AG09319 (cell line): Measurements from ENCODE around the gene PDE1A.

Experiments
- DNase-seq: peaks from one replicate; pipeline ENCODE4 v3.0.0-alpha.2; 2010; ENCODE audit warnings: low read depth; ENCODE audit errors: extremely low read depth
- TF ChIP-seq, protein P1 (sequence below): IDR thresholded peaks from 2 replicates; pipeline ENCODE4 v1.5.1; 2011; ENCODE audit warnings: low read depth, mild to moderate bottlenecking, inconsistent platforms, low read length, moderate library complexity

PDE1A gene

DNA sequence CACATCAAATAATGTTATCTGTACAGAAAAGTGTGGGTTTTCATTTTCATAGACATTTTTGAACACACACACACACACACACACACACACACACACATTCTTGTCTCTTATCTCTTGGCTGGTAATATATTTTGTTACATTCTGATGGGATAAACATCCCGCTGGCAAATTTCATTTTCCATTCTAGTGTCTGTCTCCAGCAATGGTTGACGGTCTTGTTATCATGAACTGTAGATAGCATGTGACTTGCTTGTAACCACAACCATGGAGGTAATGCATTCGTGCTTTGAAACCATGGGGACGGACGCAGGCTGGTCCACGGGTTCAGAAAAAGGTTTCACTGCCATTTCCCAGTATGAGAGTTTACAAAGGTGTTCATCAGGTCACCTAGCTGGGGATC is 284.8 kb downstream of the PDE1A start:
- TF ChIP-seq, protein P1, sequence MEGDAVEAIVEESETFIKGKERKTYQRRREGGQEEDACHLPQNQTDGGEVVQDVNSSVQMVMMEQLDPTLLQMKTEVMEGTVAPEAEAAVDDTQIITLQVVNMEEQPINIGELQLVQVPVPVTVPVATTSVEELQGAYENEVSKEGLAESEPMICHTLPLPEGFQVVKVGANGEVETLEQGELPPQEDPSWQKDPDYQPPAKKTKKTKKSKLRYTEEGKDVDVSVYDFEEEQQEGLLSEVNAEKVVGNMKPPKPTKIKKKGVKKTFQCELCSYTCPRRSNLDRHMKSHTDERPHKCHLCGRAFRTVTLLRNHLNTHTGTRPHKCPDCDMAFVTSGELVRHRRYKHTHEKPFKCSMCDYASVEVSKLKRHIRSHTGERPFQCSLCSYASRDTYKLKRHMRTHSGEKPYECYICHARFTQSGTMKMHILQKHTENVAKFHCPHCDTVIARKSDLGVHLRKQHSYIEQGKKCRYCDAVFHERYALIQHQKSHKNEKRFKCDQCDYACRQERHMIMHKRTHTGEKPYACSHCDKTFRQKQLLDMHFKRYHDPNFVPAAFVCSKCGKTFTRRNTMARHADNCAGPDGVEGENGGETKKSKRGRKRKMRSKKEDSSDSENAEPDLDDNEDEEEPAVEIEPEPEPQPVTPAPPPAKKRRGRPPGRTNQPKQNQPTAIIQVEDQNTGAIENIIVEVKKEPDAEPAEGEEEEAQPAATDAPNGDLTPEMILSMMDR: no peak
- DNase-seq: no peak

DNA sequence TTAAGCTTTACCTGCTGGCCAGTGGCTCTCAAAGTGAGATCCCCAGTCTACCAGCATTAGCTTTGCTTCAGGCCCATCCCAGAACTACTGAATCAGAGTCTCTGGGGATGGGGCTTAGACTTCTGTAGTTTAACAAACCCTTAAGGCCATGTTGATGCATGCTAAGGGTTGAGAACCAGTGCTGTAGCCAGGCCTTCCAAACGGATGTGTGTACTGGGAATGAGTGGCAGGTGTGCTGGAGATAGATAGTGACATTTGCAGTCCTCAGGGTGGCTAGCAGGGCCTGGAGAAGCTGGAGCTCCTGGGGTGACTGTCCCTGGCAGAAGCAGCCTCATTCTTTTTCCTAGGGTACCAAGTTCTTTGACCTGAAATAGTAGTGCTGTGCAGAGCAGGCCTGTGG is 292.6 kb downstream of the PDE1A start:
- no peak for DNase-seq
- TF ChIP-seq, protein P1: no peak

DNA sequence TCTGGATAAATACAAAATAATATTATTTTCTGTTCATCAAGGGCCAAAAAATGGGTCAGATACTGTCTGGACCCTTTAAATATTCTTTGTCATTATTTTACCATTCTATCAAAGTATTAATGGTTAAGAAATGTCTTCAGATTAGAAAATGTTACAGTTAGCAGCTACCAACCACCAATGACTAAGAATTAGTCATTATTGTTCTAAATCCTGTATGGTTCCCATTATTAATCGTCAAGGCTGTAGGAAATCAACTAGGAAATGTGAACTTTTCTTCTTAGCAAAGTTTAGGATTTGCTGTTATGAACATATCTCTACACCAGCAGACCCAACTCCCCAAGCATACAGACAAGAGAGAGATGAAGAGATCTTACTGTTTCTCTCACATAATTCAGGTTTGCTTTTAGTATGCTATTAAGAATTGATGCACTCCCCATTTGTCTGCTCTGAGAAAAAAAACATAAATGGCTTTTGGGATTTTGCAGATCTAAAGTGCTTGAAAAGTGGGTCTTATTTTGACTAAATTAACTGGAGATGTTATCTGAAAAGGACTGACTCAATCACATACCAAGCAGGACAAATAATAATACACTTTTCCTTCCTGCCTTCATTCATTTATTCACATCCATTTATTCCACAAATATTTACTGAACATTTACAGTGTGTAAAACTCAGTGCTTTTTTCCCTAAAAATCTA is 293.5 kb downstream of the PDE1A start:
- DNase-seq: no peak
- TF ChIP-seq, protein P1: no peak

DNA sequence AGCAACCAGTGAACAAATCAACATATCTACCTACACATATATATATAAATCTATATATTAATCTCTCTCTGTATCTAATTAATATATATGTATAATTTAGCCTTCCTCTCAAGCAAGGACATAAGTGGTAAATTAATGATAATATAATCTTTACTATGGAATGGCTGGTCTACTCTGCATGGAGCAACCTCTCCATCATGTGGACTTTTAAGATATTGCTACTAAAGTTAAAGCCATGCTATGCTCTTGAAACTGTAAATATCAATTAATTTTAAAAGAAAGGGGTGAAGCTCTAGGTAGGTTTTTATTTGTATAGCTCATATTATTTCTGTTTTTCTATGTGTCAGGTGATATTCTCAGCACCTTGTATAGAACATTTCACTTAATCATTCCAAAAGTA is 294.2 kb downstream of the PDE1A start:
- TF ChIP-seq, protein P1: peak; percentile 64
- peak; percentile 14 for DNase-seq

DNA sequence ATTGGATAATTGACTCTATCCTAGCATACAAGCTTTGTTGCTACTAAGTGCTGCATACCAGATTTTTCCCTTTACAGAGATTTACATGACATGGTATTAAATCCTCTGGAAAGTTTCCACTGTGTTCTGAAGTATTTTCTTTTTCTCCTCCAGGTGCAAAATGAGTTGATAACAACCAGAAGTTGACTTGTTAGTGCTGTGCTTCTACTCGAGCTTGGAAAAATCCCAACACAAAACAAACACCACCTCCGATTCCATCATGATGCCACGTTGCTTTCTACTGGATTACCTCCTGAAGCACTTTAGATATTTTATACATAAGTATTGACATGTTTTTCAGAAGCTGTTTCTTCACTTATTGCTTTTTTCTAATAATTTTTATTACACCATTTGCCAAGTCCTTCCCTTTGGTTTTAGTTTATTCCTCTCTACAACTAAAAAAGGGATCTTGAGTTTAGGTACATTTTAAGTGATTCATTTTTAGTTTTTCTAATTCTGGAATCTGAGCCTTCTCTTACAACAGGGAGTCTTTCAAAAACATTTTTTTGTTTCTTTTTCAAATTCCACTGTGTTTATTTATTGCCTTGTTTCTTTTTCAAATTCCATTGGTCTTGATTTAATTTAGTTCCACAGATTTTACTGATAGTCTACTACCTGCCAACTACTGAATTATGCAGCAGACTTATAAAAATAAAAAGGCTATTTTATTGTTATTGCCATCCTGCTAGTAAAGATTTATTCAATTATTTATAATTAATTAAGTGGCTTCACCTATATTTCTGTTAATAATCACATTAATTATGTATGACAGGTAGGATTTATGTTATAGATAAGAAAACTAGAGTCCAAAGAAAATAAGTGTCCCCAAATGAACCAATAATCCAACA is 297.8 kb downstream of the PDE1A start:
- TF ChIP-seq, protein P1: no peak
- no peak for DNase-seq

DNA sequence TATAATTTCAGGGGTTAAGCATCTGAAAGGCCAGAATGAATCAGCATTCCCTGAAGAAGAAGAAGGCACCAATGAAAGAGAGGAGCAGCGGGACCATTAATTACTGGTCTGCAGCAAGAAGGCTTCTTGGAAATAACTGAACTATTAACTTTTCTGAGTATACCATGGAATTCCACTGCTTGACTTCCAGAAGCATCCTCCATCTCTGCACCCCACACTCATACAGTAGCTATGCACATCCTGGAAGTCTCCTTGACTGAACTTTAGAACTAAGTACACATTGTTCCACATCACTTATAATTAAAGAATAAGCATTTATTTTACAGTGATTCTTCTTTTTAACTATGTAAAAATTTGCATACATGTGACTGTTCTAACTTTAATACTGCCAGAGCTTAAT is 309.6 kb downstream of the PDE1A start:
- TF ChIP-seq, protein P1: no peak
- no peak for DNase-seq

DNA sequence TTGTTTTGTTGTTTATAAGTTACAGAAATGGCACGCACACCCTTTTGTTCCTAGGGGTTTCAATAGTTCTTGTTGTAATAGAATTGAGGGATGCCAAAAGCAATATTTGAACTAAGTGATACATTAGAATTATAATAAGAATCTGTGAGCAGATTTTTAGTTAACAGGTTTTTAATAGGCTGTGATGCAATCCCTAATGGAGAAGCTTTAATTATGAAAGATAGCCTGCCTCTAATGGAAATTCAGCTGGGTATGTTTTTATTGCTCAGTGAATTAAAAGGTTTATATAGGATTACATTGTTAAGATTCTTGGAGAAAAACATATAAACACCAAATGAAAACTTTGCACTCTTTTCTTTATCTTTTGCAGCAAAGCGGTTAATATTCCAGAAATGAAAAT is 310.1 kb downstream of the PDE1A start:
- TF ChIP-seq, protein P1: no peak
- no peak for DNase-seq
